H9 (cell line): ENCODE data around the gene PSMD10. TPM values are rescaled to one million over a fixed set of nuclear protein-coding genes. Genes with fewer than 3 reads are reported as not detected.

Source experiments
- DNase-seq: peaks from one replicate; pipeline ENCODE4 v3.0.0-alpha.2; 2017
- H2AFZ ChIP-seq: one replicate; pipeline ENCODE4 v1.6.1; 2013; ENCODE audit warnings: mild to moderate bottlenecking, low read length, control low read depth, moderate library complexity
- H2AK5ac ChIP-seq: 2 replicates; pipeline ENCODE4 v1.6.1; 2013; ENCODE audit warnings: low read length, control low read depth, mixed read lengths; ENCODE audit not compliant: insufficient read length
- H2BK120ac ChIP-seq: one replicate; pipeline ENCODE4 v1.6.1; 2013; ENCODE audit warnings: low read depth, mild to moderate bottlenecking, low read length, control low read depth, inconsistent platforms; ENCODE audit not compliant: poor library complexity, severe bottlenecking
- H2BK12ac ChIP-seq: 2 replicates; pipeline ENCODE4 v1.6.1; 2013; ENCODE audit warnings: low read length, control low read depth, mixed read lengths, low read depth; ENCODE audit not compliant: insufficient read length
- H2BK15ac ChIP-seq: 2 replicates; pipeline ENCODE4 v1.6.1; 2013; ENCODE audit warnings: low read depth, low read length, control low read depth
- H2BK20ac ChIP-seq: one replicate; pipeline ENCODE4 v1.6.1; 2013; ENCODE audit warnings: low read depth, mild to moderate bottlenecking, low read length, control low read depth, inconsistent platforms; ENCODE audit not compliant: poor library complexity, severe bottlenecking
- H2BK5ac ChIP-seq: 2 replicates; pipeline ENCODE4 v1.6.1; 2013; ENCODE audit warnings: low read length, control low read depth, mixed read lengths; ENCODE audit not compliant: insufficient read length
- H3K14ac ChIP-seq: 2 replicates; pipeline ENCODE4 v1.6.1; 2013; ENCODE audit warnings: low read length, control low read depth; ENCODE audit not compliant: insufficient read depth
- H3K18ac ChIP-seq: 2 replicates; pipeline ENCODE4 v1.6.1; 2013; ENCODE audit warnings: low read depth, mild to moderate bottlenecking, mixed read lengths, low read length, control low read depth; ENCODE audit not compliant: insufficient read length
- H3K23ac ChIP-seq: 2 replicates; pipeline ENCODE4 v1.6.1; 2013; ENCODE audit warnings: low read length, control low read depth, mixed read lengths, low read depth; ENCODE audit not compliant: insufficient read length
- H3K23me2 ChIP-seq: 2 replicates; pipeline ENCODE4 v1.6.1; 2013; ENCODE audit warnings: low read depth, mild to moderate bottlenecking, mixed read lengths, low read length, control low read depth; ENCODE audit not compliant: insufficient read length, poor library complexity, severe bottlenecking
- H3K27ac ChIP-seq: 2 replicates; pipeline ENCODE4 v1.5.1; 2013; ENCODE audit warnings: low read length, control low read depth, mixed read lengths, low read depth; ENCODE audit not compliant: insufficient read length
- H3K27me3 ChIP-seq: 2 replicates; pipeline ENCODE4 v1.6.1; 2013; ENCODE audit warnings: low read length, control low read depth, inconsistent platforms; ENCODE audit not compliant: insufficient read depth
- H3K4ac ChIP-seq: 2 replicates; pipeline ENCODE4 v1.6.1; 2013; ENCODE audit warnings: low read depth, mild to moderate bottlenecking, control low read depth, inconsistent platforms, low read length, moderate library complexity
- H3K4me1 ChIP-seq: 2 replicates; pipeline ENCODE4 v1.6.1; 2013; ENCODE audit warnings: low read length, control low read depth, inconsistent platforms; ENCODE audit not compliant: insufficient read depth
- H3K4me2 ChIP-seq: 2 replicates; pipeline ENCODE4 v1.6.1; 2013; ENCODE audit warnings: low read length, control low read depth, mixed read lengths; ENCODE audit not compliant: insufficient read length, insufficient read depth
- H3K56ac ChIP-seq: 2 replicates; pipeline ENCODE4 v1.6.1; 2013; ENCODE audit warnings: low read depth, mild to moderate bottlenecking, mixed read lengths, low read length, control low read depth; ENCODE audit not compliant: insufficient read length
- H3K79me1 ChIP-seq: 2 replicates; pipeline ENCODE4 v1.6.1; 2013; ENCODE audit warnings: low read depth, mild to moderate bottlenecking, moderate library complexity, low read length, control low read depth, inconsistent platforms; ENCODE audit not compliant: insufficient read depth, poor library complexity, severe bottlenecking
- H3K79me2 ChIP-seq: 2 replicates; pipeline ENCODE4 v1.6.1; 2013; ENCODE audit warnings: low read length, control low read depth, inconsistent platforms; ENCODE audit not compliant: insufficient read depth
- H3K9ac ChIP-seq: 2 replicates; pipeline ENCODE4 v1.6.1; 2013; ENCODE audit warnings: low read length, control low read depth, mixed read lengths; ENCODE audit not compliant: insufficient read length; ENCODE audit errors: extremely low read depth
- H3K9me3 ChIP-seq: one replicate; pipeline ENCODE4 v1.6.1; 2013; ENCODE audit warnings: low read depth, low read length, inconsistent platforms; ENCODE audit not compliant: control insufficient read depth
- H3T11ph ChIP-seq: one replicate; pipeline ENCODE4 v1.6.1; 2013; ENCODE audit warnings: mild to moderate bottlenecking, low read length, control low read depth, inconsistent platforms
- H4K20me1 ChIP-seq: one replicate; pipeline ENCODE4 v1.6.1; 2013; ENCODE audit not compliant: control insufficient read depth, insufficient read length, insufficient read depth
- H4K5ac ChIP-seq: 2 replicates; pipeline ENCODE4 v1.6.1; 2013; ENCODE audit warnings: low read depth, mild to moderate bottlenecking, mixed read lengths, low read length, control low read depth; ENCODE audit not compliant: insufficient read length
- H4K8ac ChIP-seq: replicated peaks from 2 replicates; pipeline ENCODE4 v1.6.1; 2013; ENCODE audit warnings: low read length, control low read depth, mixed read lengths, low read depth; ENCODE audit not compliant: insufficient read length
- H4K91ac ChIP-seq: 2 replicates; pipeline ENCODE4 v1.6.1; 2013; ENCODE audit warnings: low read depth, mild to moderate bottlenecking, moderate library complexity, mixed read lengths, low read length, control low read depth; ENCODE audit not compliant: insufficient read length
- H3K27ac Mint-ChIP-seq, 3 experiments: 2 replicates in 2 of 3; 3 replicates in 1 of 3; pipeline ENCODE4 v1.8.0; 2020 to 2021; ENCODE audit warnings: mixed read lengths in 3 of 3, mild to moderate bottlenecking in 1 of 3, moderate library complexity in 1 of 3
- H3K27me3 Mint-ChIP-seq: 2 replicates; pipeline ENCODE4 v1.8.0; 2021; ENCODE audit warnings: low read depth, mild to moderate bottlenecking, moderate library complexity, mixed read lengths
- H3K36me3 Mint-ChIP-seq, 3 experiments: 2 replicates in 2 of 3; 3 replicates in 1 of 3; pipeline ENCODE4 v1.8.0; 2020 to 2021; ENCODE audit warnings: low read depth in 3 of 3, mixed read lengths in 3 of 3; ENCODE audit not compliant: insufficient read depth in 1 of 3
- H3K4me1 Mint-ChIP-seq, 2 experiments: 2 replicates each; pipeline ENCODE4 v1.8.0; 2020; ENCODE audit warnings: mixed read lengths in 2 of 2
- H3K4me3 Mint-ChIP-seq, 2 experiments: 2 replicates in 1 of 2; 3 replicates in 1 of 2; pipeline ENCODE4 v1.8.0; 2020 to 2021; ENCODE audit warnings: mild to moderate bottlenecking in 2 of 2, mixed read lengths in 2 of 2, moderate library complexity in 1 of 2
- H3K9me3 Mint-ChIP-seq, 2 experiments: 2 replicates in 1 of 2; 3 replicates in 1 of 2; pipeline ENCODE4 v1.8.0; 2020; ENCODE audit warnings: mild to moderate bottlenecking in 2 of 2, mixed read lengths in 2 of 2, moderate library complexity in 1 of 2
- total RNA-seq: library from RNA; stranded (reverse); gene quantifications from 2 replicates; pipeline ENCODE4 v1.2.1, GENCODE V29; 2021
- TF ChIP-seq, protein P1 (sequence below): fragments of 200-600 bp; sonication (generic); conservative IDR thresholded peaks from 3 replicates; pipeline ENCODE4 v1.8.0; 2021; ENCODE audit warnings: antibody characterized with exemption, mild to moderate bottlenecking

The PSMD10 gene
- total RNA-seq, 1 experiment from 2014 or later: 93.9 TPM

DNA sequence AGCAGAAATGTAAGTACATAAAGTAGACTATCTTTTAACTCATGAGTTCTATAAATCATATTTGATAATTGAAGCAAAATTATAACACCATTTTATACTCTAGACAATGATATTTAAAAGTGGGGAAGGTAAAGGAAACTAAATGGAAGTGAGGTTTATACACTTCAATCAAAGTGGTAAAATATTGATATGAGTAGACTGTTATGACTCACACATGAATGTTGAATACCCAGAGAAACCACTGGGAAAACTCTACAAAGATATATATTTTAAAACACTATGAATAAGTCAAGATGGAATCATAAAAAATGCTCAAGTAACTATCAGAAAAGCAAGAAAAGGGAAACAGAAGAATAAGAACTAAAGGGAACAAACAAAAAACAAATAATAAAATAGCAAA lies 38.1 kb downstream of the PSMD10 start:
- no peak overlapping the region for H3T11ph ChIP-seq
- H2BK12ac ChIP-seq: no peak overlapping the region
- no peak overlapping the region for H2AFZ ChIP-seq
- no peaks in the 10 kb centered on the region for H3K9me3 ChIP-seq
- H3K27me3 ChIP-seq: no peaks in the 10 kb centered on the region
- no peaks in the 10 kb centered on the region for H3K4me1 ChIP-seq
- H3K4me2 ChIP-seq: no peak overlapping the region
- no peaks in the 10 kb centered on the region for H4K20me1 ChIP-seq
- no peak overlapping the region for H3K9ac ChIP-seq
- no peak overlapping the region for H3K14ac ChIP-seq
- H3K36me3 Mint-ChIP-seq: no peaks in the 10 kb centered on the region
- H3K27me3 Mint-ChIP-seq: peaks cover 1% of the 10 kb centered on the region; the same call in 1 of the 2 replicates
- no peak overlapping the region for H2BK120ac ChIP-seq
- TF ChIP-seq, protein P1, sequence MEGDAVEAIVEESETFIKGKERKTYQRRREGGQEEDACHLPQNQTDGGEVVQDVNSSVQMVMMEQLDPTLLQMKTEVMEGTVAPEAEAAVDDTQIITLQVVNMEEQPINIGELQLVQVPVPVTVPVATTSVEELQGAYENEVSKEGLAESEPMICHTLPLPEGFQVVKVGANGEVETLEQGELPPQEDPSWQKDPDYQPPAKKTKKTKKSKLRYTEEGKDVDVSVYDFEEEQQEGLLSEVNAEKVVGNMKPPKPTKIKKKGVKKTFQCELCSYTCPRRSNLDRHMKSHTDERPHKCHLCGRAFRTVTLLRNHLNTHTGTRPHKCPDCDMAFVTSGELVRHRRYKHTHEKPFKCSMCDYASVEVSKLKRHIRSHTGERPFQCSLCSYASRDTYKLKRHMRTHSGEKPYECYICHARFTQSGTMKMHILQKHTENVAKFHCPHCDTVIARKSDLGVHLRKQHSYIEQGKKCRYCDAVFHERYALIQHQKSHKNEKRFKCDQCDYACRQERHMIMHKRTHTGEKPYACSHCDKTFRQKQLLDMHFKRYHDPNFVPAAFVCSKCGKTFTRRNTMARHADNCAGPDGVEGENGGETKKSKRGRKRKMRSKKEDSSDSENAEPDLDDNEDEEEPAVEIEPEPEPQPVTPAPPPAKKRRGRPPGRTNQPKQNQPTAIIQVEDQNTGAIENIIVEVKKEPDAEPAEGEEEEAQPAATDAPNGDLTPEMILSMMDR: no peak
- no peak overlapping the region for H2BK5ac ChIP-seq
- H3K27ac ChIP-seq: no peak overlapping the region
- H3K4ac ChIP-seq: no peak overlapping the region
- no peak for DNase-seq
- H4K91ac ChIP-seq: no peak overlapping the region
- no peak overlapping the region for H3K23ac ChIP-seq
- H4K5ac ChIP-seq: no peak overlapping the region
- H3K79me2 ChIP-seq: no peaks in the 10 kb centered on the region
- H3K79me1 ChIP-seq: no peaks in the 10 kb centered on the region
- no peaks in the 10 kb centered on the region for H3K4me1 Mint-ChIP-seq
- H4K8ac ChIP-seq: no peak overlapping the region
- H2BK20ac ChIP-seq: no peak overlapping the region
- no peak overlapping the region for H3K4me3 Mint-ChIP-seq
- no peak overlapping the region for H3K56ac ChIP-seq
- peaks cover 0 to 11% of the 10 kb centered on the region in 2 experiments; a peak in 3 of 5 replicates for H3K9me3 Mint-ChIP-seq
- no peak overlapping the region for H2BK15ac ChIP-seq
- H3K23me2 ChIP-seq: no peaks in the 10 kb centered on the region
- H3K18ac ChIP-seq: no peak overlapping the region
- no peak overlapping the region for H2AK5ac ChIP-seq
- no peak overlapping the region for H3K27ac Mint-ChIP-seq
